NB4 (cell line): ENCODE results near the gene AZIN2.

Experiments used
- CTCF ChIP-seq: IDR thresholded peaks from one replicate; pipeline ENCODE4 v1.5.1; 2012; ENCODE audit warnings: low read depth, low read length
- MAX ChIP-seq: IDR thresholded peaks from 2 replicates; pipeline ENCODE4 v1.6.1; 2011; ENCODE audit warnings: low read depth, low read length
- POLR2A ChIP-seq: IDR thresholded peaks from 2 replicates; pipeline ENCODE4 v1.6.1; 2011; ENCODE audit warnings: mild to moderate bottlenecking; ENCODE audit not compliant: insufficient read length; ENCODE audit errors: extremely low read depth

- no peak for TF ChIP-seq CTCF
- TF ChIP-seq POLR2A, result no peak
- TF ChIP-seq MAX, result no peak
These were observed 45.6 kb downstream of the AZIN2 start for GRCh38 chr1:33126411-33127000.
